ENCODE results near the gene ARID1B. TPM values are rescaled to one million over a fixed set of nuclear protein-coding genes. Genes with fewer than 3 reads are reported as not detected.

Gene ARID1B
- total RNA-seq, 2 donors from 2014 or later, result 65.1 to 99.4 TPM

GRCh38 chr6:157001716-157002115 is 224.5 kb downstream of the ARID1B start:
- H3K4me1 ChIP-seq (replicated peaks), result no peaks in the 10 kb centered on the region
- intact Hi-C loops (cut with DNase I), result no loop called here
- WGBS, result 96% methylated on average over 12 of the region's 12 CpGs
- no peak overlapping the region for H3K4me3 ChIP-seq
- H3K36me3 ChIP-seq, result no peaks in the 10 kb centered on the region
- TF ChIP-seq POLR2AphosphoS5 (IDR thresholded peaks at IDR 0.05) (no peak), CTCF (IDR thresholded peaks at IDR 0.05) (no peak), POLR2A (IDR thresholded peaks at IDR 0.05) (no peak)
- no peak for DNase-seq (ENCODE audit: low spot score)
- no peaks in the 10 kb centered on the region for H3K9me3 ChIP-seq
- no peaks in the 10 kb centered on the region for H3K27me3 ChIP-seq (replicated peaks; ENCODE audit: insufficient read depth)
- no peak overlapping the region for H3K27ac ChIP-seq

- no peak overlapping the region for H3K4me3 ChIP-seq
- no peaks in the 10 kb centered on the region for H3K36me3 ChIP-seq
- H3K4me1 ChIP-seq (replicated peaks), result no peaks in the 10 kb centered on the region
- no peaks in the 10 kb centered on the region for H3K27me3 ChIP-seq (replicated peaks; ENCODE audit: insufficient read depth)
- 100% methylated on average over 1 of the region's 1 CpG for WGBS
- DNase-seq (ENCODE audit: low spot score), result no peak
- no peak overlapping the region for H3K27ac ChIP-seq
- TF ChIP-seq CTCF (IDR thresholded peaks at IDR 0.05) (no peak), POLR2AphosphoS5 (IDR thresholded peaks at IDR 0.05) (no peak), POLR2A (IDR thresholded peaks at IDR 0.05) (no peak)
- intact Hi-C loops (cut with DNase I), result no loop called here
- H3K9me3 ChIP-seq, result no peaks in the 10 kb centered on the region
Observed at GRCh38 chr6:157002774-157003173, 225.6 kb downstream of the ARID1B start.

GRCh38 chr6:157005940-157006339 is 228.8 kb downstream of the ARID1B start:
- Histone ChIP-seq H3K36me3 (no peaks in the 10 kb centered on the region), H3K4me1 (replicated peaks) (no peaks in the 10 kb centered on the region), H3K27me3 (replicated peaks; ENCODE audit: insufficient read depth) (no peaks in the 10 kb centered on the region), H3K4me3 (no peak overlapping the region), H3K27ac (no peak overlapping the region), H3K9me3 (no peaks in the 10 kb centered on the region)
- no peak for TF ChIP-seq POLR2AphosphoS5 (IDR thresholded peaks at IDR 0.05)
- no peak for TF ChIP-seq POLR2A (IDR thresholded peaks at IDR 0.05)
- TF ChIP-seq CTCF (IDR thresholded peaks at IDR 0.05), result no peak
- intact Hi-C loops (cut with DNase I), result no loop called here
- 67% methylated on average over 2 of the region's 2 CpGs for WGBS
- no peak for DNase-seq (ENCODE audit: low spot score)

- no peaks in the 10 kb centered on the region for H3K9me3 ChIP-seq
- H3K4me1 ChIP-seq (replicated peaks), result no peaks in the 10 kb centered on the region
- intact Hi-C loops (cut with DNase I), result no loop called here
- WGBS, result 94% methylated on average over 7 of the region's 7 CpGs
- H3K4me3 ChIP-seq, result no peak overlapping the region
- TF ChIP-seq POLR2AphosphoS5 (IDR thresholded peaks at IDR 0.05) (no peak), CTCF (IDR thresholded peaks at IDR 0.05) (no peak), POLR2A (IDR thresholded peaks at IDR 0.05) (no peak)
- H3K36me3 ChIP-seq, result no peaks in the 10 kb centered on the region
- DNase-seq (ENCODE audit: low spot score), result no peak
- H3K27me3 ChIP-seq (replicated peaks; ENCODE audit: insufficient read depth), result no peaks in the 10 kb centered on the region
- no peak overlapping the region for H3K27ac ChIP-seq
Observed at GRCh38 chr6:157008568-157008967, 231.4 kb downstream of the ARID1B start.

GRCh38 chr6:157012355-157012754 is 235.2 kb downstream of the ARID1B start:
- Histone ChIP-seq H3K4me1 (replicated peaks) (no peaks in the 10 kb centered on the region), H3K36me3 (no peaks in the 10 kb centered on the region), H3K4me3 (no peak overlapping the region), H3K9me3 (no peaks in the 10 kb centered on the region), H3K27ac (no peak overlapping the region), H3K27me3 (replicated peaks; ENCODE audit: insufficient read depth) (no peaks in the 10 kb centered on the region)
- 93% methylated on average over 3 of the region's 3 CpGs for WGBS
- TF ChIP-seq CTCF (IDR thresholded peaks at IDR 0.05), result no peak
- TF ChIP-seq POLR2A (IDR thresholded peaks at IDR 0.05), result no peak
- no peak for TF ChIP-seq POLR2AphosphoS5 (IDR thresholded peaks at IDR 0.05)
- intact Hi-C loops (cut with DNase I), result no loop called here
- DNase-seq (ENCODE audit: low spot score), result no peak

All from prostate gland (tissue), 2 donors.